ENCODE measurements around the gene KCMF1. TPM values are rescaled to one million over a fixed set of nuclear protein-coding genes. Genes with fewer than 3 reads are reported as not detected.

The KCMF1 gene
- total and polyA plus RNA-seq, 2 donors (not counting 1 experiment from before 2014, with no cell fraction given), result 43.7 to 81.5 TPM

- Mint-ChIP-seq H3K27me3 (no peaks in the 10 kb centered on the region), H3K9me3 (ENCODE audit: insufficient read depth) (peaks cover 4% of the 10 kb centered on the region), H3K4me3 (no peak overlapping the region), H3K4me1 (peaks cover 73% of the 10 kb centered on the region), H3K27ac (no peak overlapping the region)
- no peak overlapping the region for H3K9ac ChIP-seq (ENCODE audit: low read length)
- no peak overlapping the region for H3K27ac ChIP-seq (ENCODE audit: low read length in 2 of 2)
- 100% methylated on average over 1 of the region's 1 CpG for WGBS (ENCODE audit: insufficient coverage)
- ChIA-PET CTCF (interaction anchor here (1.1 to 2.4 kb wide), 2 partner anchors 8 to 64 kb away, joined by 6 to 8 read pairs; no protein-coding TSS in a partner anchor), POLR2A (no interaction called here)
- ATAC-seq (ENCODE audit: low read depth) (no peak), DNase-seq (no peak)
- peaks cover 0 to 6% of the 10 kb centered on the region in 2 experiments for H3K36me3 ChIP-seq (replicated peaks in 1 of 2; ENCODE audit: control extremely low read depth in 1 of 2, control insufficient read depth in 1 of 2, extremely low read depth in 1 of 2, insufficient read depth in 2 of 2, low read length in 1 of 2)
- H2AFZ ChIP-seq (ENCODE audit: insufficient read depth, low read depth, low read length, poor library complexity, severe bottlenecking), result no peak overlapping the region
- TF ChIP-seq EZH2 (IDR thresholded peaks at IDR 0.05; ENCODE audit: borderline replicate concordance, insufficient read depth, low read depth, low read length, poor library complexity, severe bottlenecking) (no peak), CTCF (IDR thresholded peaks at IDR 0.05) (no peak)
- H3K79me2 ChIP-seq (ENCODE audit: control insufficient read depth, insufficient read depth, low read length), result peaks cover 97% of the 10 kb centered on the region
- intact Hi-C loops (cut with micrococcal nuclease), result no loop called here
- no peak overlapping the region for H3K4me3 ChIP-seq (ENCODE audit: control extremely low read depth in 1 of 5, extremely low read depth in 1 of 5, insufficient read depth in 1 of 5, low read depth in 2 of 5, low read length in 4 of 5)
- no peaks in the 10 kb centered on the region for H3K9me3 ChIP-seq (ENCODE audit: control extremely low read depth in 1 of 3, control insufficient read depth in 2 of 3, insufficient read depth in 1 of 3, low read length in 2 of 3)
- peaks cover 48 to 62% of the 10 kb centered on the region in 2 donors for H3K4me1 ChIP-seq (ENCODE audit: control insufficient read depth in 2 of 2, insufficient read depth in 2 of 2, low read length in 2 of 2)
- no peaks in the 10 kb centered on the region for H3K27me3 ChIP-seq (replicated peaks in 1 of 4; ENCODE audit: control extremely low read depth in 1 of 4, control insufficient read depth in 3 of 4, insufficient read depth in 4 of 4, low read length in 3 of 4)
- H3K4me2 ChIP-seq (replicated peaks; ENCODE audit: low read depth, low read length, poor library complexity, severe bottlenecking), result no peak overlapping the region
- H4K20me1 ChIP-seq (ENCODE audit: control insufficient read depth, insufficient read depth, low read length, poor library complexity, severe bottlenecking), result peaks cover 34% of the 10 kb centered on the region
These were observed 39.4 kb downstream of the KCMF1 start for GRCh38 chr2:85010404-85010803.

- ChIA-PET POLR2A (interaction anchor here (0.6 kb wide), 1 partner anchor 104 kb away, joined by 4 read pairs; no protein-coding TSS in a partner anchor), CTCF (interaction anchor here (0.6 to 2.4 kb wide), 3 partner anchors 9 to 65 kb away, joined by 4 to 8 read pairs (median 6); no protein-coding TSS in a partner anchor)
- no peak overlapping the region for H3K4me3 Mint-ChIP-seq
- no peak for ATAC-seq (ENCODE audit: low read depth)
- no peak overlapping the region for H3K27ac Mint-ChIP-seq
- Histone ChIP-seq H4K20me1 (ENCODE audit: control insufficient read depth, insufficient read depth, low read length, poor library complexity, severe bottlenecking) (peaks cover 34% of the 10 kb centered on the region), H3K4me3 (ENCODE audit: control extremely low read depth in 1 of 5, extremely low read depth in 1 of 5, insufficient read depth in 1 of 5, low read depth in 2 of 5, low read length in 4 of 5) (no peak overlapping the region), H2AFZ (ENCODE audit: insufficient read depth, low read depth, low read length, poor library complexity, severe bottlenecking) (no peak overlapping the region), H3K9ac (ENCODE audit: low read length) (no peak overlapping the region), H3K27me3 (replicated peaks in 1 of 4; ENCODE audit: control extremely low read depth in 1 of 4, control insufficient read depth in 3 of 4, insufficient read depth in 4 of 4, low read length in 3 of 4) (no peaks in the 10 kb centered on the region), H3K9me3 (ENCODE audit: control extremely low read depth in 1 of 3, control insufficient read depth in 2 of 3, insufficient read depth in 1 of 3, low read length in 2 of 3) (no peaks in the 10 kb centered on the region), H3K4me2 (replicated peaks; ENCODE audit: low read depth, low read length, poor library complexity, severe bottlenecking) (no peak overlapping the region), H3K36me3 (replicated peaks in 1 of 2; ENCODE audit: control extremely low read depth in 1 of 2, control insufficient read depth in 1 of 2, extremely low read depth in 1 of 2, insufficient read depth in 2 of 2, low read length in 1 of 2) (peaks cover 0 to 6% of the 10 kb centered on the region in 2 experiments), H3K27ac (ENCODE audit: low read length in 2 of 2) (no peak overlapping the region), H3K79me2 (ENCODE audit: control insufficient read depth, insufficient read depth, low read length) (peaks cover 97% of the 10 kb centered on the region), H3K4me1 (ENCODE audit: control insufficient read depth in 2 of 2, insufficient read depth in 2 of 2, low read length in 2 of 2) (peaks cover 46 to 62% of the 10 kb centered on the region in 2 donors)
- H3K4me1 Mint-ChIP-seq, result peaks cover 73% of the 10 kb centered on the region
- peaks cover 4% of the 10 kb centered on the region for H3K9me3 Mint-ChIP-seq (ENCODE audit: insufficient read depth)
- H3K27me3 Mint-ChIP-seq, result no peaks in the 10 kb centered on the region
- WGBS (ENCODE audit: insufficient coverage), result no CpG with 5 or more reads among the region's 3 CpGs
- intact Hi-C loops (cut with micrococcal nuclease), result no loop called here
- DNase-seq, result no peak
- TF ChIP-seq EZH2 (IDR thresholded peaks at IDR 0.05; ENCODE audit: borderline replicate concordance, insufficient read depth, low read depth, low read length, poor library complexity, severe bottlenecking) (no peak), CTCF (IDR thresholded peaks at IDR 0.05) (no peak)
These were observed 40.1 kb downstream of the KCMF1 start for GRCh38 chr2:85011098-85011497.
